Ishikawa (cell line): ENCODE data around the gene CCDC66.
A peak's percentile ranks its signal among the peaks of the same experiment; 100 is the strongest.

ENCODE experiments used
- CEBPB ChIP-seq: IDR thresholded peaks from 2 replicates; pipeline ENCODE4 v1.6.1; 2012
- CREB1 ChIP-seq: IDR thresholded peaks from 2 replicates; pipeline ENCODE4 v1.6.1; 2012; ENCODE audit warnings: low read depth
- EGR1 ChIP-seq: IDR thresholded peaks from 2 replicates; pipeline ENCODE4 v1.6.1; 2012
- EP300 ChIP-seq: IDR thresholded peaks from 2 replicates; pipeline ENCODE4 v1.6.1; 2012; ENCODE audit warnings: borderline replicate concordance
- FOXM1 ChIP-seq: IDR thresholded peaks from 2 replicates; pipeline ENCODE4 v1.6.1; 2012; ENCODE audit warnings: low read depth, borderline replicate concordance
- MAX ChIP-seq: IDR thresholded peaks from 2 replicates; pipeline ENCODE4 v1.6.1; 2012
- NFIC ChIP-seq: IDR thresholded peaks from 2 replicates; pipeline ENCODE4 v1.6.1; 2012
- RAD21 ChIP-seq: IDR thresholded peaks from 2 replicates; pipeline ENCODE4 v1.6.1; 2012; ENCODE audit warnings: low read depth
- REST ChIP-seq: IDR thresholded peaks from 2 replicates; pipeline ENCODE4 v1.6.1; 2012; ENCODE audit warnings: low read depth, mild to moderate bottlenecking
- TAF1 ChIP-seq: IDR thresholded peaks from 2 replicates; pipeline ENCODE4 v1.6.1; 2012; ENCODE audit warnings: low read depth, mild to moderate bottlenecking
- TCF12 ChIP-seq: IDR thresholded peaks from 2 replicates; pipeline ENCODE4 v1.6.1; 2012; ENCODE audit warnings: low read depth
- TEAD4 ChIP-seq: IDR thresholded peaks from 2 replicates; pipeline ENCODE4 v1.6.1; 2012
- USF1 ChIP-seq: IDR thresholded peaks from 2 replicates; pipeline ENCODE4 v1.6.1; 2012
- YY1 ChIP-seq: IDR thresholded peaks from 2 replicates; pipeline ENCODE4 v1.6.1; 2012; ENCODE audit warnings: low read depth
- ZBTB7A ChIP-seq: IDR thresholded peaks from 2 replicates; pipeline ENCODE4 v1.6.1; 2012; ENCODE audit warnings: low read depth

CCDC66 gene

GRCh38 chr3:56556908-56557830, at the start of gene CCDC66:
Gene CCDC66 (plus strand): TSS chr3:56557175. CDS start chr3:56557243, 68 bp downstream.
- no peak for TF ChIP-seq YY1
- no peak for TF ChIP-seq REST
- 0 out of 2 replicates have a peak, but pooled peaks have one; percentile 14 for TF ChIP-seq TCF12
- TF ChIP-seq TAF1, result no peak; the same call in none of the 2 replicates
- peak; percentile 32 for TF ChIP-seq RAD21
- peak; percentile 97 for TF ChIP-seq MAX
- no peak for TF ChIP-seq NFIC
- TF ChIP-seq FOXM1, result 0 out of 2 replicates have a peak, but pooled peaks have one; percentile 28
- TF ChIP-seq USF1, result no peak
- no peak for TF ChIP-seq CEBPB

GRCh38 chr3:56519641-56520040, 37.3 kb upstream of the CCDC66 start:
- TF ChIP-seq RAD21, result no peak
- TF ChIP-seq REST, result no peak
- no peak for TF ChIP-seq ZBTB7A
- TF ChIP-seq TAF1, result no peak
- no peak for TF ChIP-seq YY1
- TF ChIP-seq CREB1, result no peak
- no peak for TF ChIP-seq USF1
- no peak for TF ChIP-seq TCF12
- TF ChIP-seq CEBPB, result no peak
- no peak for TF ChIP-seq MAX
- no peak for TF ChIP-seq FOXM1
- no peak for TF ChIP-seq EGR1
- TF ChIP-seq NFIC, result no peak
- TF ChIP-seq TEAD4, result no peak
- TF ChIP-seq EP300, result no peak

GRCh38 chr3:56522374-56522773, 34.6 kb upstream of the CCDC66 start:
- TF ChIP-seq MAX, result no peak

GRCh38 chr3:56525291-56525690, 31.7 kb upstream of the CCDC66 start:
- no peak for TF ChIP-seq TAF1
- no peak for TF ChIP-seq NFIC
- no peak for TF ChIP-seq ZBTB7A

- TF ChIP-seq USF1 (no peak), TCF12 (no peak), NFIC (no peak), REST (no peak), CEBPB (no peak), MAX (no peak), CREB1 (no peak), RAD21 (no peak), EP300 (no peak), FOXM1 (no peak), TAF1 (no peak), EGR1 (no peak), ZBTB7A (no peak)
These were observed 20.2 kb upstream of the CCDC66 start for GRCh38 chr3:56536735-56537134.
